HL-60/S4 treated with phorbol 12-myristate 13-acetate at 8.2 ng/mL for 4 days and 3 days (cell line): ENCODE results near the gene FGGY.
"Not testable (repeated sequence)": the region's sequence is repeated elsewhere in the genome, so short reads cannot be mapped to it uniquely, and the experiment has no call there.

Experiments used
- in situ Hi-C: fragments of 300-500 bp; cut with MboI; formaldehyde crosslinking; loops from 2 replicates; pipeline ENCODE4 v1.15.0; 2022; ENCODE audit warnings: low sequenced_read_pairs

FGGY gene, protein sequence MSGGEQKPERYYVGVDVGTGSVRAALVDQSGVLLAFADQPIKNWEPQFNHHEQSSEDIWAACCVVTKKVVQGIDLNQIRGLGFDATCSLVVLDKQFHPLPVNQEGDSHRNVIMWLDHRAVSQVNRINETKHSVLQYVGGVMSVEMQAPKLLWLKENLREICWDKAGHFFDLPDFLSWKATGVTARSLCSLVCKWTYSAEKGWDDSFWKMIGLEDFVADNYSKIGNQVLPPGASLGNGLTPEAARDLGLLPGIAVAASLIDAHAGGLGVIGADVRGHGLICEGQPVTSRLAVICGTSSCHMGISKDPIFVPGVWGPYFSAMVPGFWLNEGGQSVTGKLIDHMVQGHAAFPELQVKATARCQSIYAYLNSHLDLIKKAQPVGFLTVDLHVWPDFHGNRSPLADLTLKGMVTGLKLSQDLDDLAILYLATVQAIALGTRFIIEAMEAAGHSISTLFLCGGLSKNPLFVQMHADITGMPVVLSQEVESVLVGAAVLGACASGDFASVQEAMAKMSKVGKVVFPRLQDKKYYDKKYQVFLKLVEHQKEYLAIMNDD

DNA sequence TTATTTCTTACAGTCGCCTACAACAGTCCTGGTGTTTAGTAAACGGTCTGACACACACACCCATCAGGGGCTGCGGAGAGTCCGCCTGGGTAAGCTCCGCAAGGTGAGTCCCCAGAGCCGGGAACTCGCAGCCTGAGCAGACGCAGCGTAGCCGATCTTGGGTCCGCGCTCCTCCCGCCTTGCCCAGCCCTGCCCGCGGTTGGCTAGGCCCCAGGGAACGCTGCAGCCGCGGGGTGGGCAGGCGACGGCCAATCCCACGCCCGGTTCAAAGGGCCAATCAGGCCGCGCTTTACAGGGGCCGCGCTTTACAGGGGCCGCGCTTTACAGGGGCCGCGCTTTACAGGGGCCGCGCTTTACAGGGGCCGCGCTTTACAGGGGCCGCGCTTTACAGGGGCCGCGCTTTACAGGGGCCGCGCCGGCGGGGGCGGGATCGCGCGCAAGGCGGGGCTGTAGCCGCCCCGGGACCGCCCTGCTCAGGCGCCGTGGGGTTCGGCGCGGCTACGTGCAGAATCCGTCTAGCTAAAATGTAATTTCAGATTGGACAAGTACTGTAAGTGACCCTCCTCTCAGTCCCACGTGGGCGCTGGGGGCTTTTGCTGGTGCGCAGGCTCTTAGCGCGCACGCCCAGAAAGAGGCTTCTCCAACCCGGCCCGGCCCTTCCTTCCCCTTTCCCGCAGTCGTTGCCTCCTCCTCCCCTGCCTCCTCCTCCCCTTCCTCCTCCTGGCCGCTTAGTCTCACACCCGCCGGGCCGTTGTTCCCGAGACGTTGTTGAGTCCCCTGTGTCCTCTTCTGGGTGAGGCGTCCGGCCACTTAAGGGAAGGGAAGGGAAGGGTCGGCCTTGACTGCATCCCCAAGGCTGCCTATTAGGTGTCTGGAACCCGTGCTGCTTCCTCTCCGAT, at the start of gene FGGY:
Gene FGGY (plus strand): TSS at position 737 of the 899 bp plus-strand sequence. CDS start 24,456 bp downstream, outside the sequence.
- in situ Hi-C loops = loop anchor here (10.0 kb wide), 1 partner anchor 398 kb away; no protein-coding TSS in a partner anchor

DNA sequence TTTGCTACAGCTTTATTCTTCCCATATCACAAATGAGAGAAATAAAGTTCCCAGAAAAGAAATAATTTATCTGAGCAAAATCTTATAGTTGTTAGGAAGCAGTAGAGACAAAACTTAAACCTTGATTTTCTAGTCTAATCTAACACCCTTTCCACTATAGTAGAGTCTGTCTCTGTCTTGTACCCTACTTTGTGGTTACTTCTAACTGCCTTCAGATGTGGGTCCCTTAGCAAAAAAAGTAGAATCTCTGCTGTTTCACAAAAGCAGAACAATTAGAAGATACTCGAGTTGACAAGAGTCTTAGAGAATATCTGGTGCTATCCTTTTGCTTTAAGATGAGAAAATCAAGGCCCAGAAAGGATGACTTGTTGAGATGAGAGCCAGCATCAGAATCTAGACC, 48.1 kb upstream of the FGGY start:
- in situ Hi-C loops = no loop called here

DNA sequence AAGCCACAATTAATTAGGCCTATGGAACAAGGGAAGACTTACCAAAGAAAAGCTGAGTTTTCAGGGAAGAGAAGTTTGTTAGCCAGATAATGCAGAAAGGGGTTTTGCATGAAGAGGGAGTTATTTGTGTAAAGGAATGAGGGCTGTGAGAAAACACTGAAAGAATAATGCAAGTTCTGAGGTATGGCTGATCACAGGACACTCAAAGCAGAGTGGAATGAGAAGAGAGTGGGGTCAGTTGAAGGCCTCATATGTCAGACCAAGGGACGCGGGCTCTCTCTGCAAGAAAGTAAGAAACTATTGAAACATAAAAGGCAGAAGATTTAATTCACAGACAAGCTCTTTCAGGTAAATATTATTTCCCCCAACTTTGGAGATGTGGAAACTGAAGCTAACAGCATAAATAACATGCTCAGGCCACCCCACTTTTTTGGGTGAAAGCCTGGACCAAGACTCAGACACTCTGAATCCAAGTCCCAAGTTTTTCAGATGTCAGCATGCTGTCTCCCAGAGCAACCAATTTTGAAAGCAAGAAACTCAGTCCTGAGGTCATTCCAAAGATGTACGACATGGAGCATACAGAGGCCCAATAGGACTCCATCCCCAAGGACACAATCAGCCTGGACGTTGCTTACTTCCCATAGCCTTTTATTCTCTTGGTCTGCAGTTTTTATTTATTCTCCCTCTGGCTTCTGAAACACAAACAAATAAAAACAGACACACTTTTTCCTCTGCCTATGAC, 47.3 kb upstream of the FGGY start:
- in situ Hi-C loops = no loop called here

DNA sequence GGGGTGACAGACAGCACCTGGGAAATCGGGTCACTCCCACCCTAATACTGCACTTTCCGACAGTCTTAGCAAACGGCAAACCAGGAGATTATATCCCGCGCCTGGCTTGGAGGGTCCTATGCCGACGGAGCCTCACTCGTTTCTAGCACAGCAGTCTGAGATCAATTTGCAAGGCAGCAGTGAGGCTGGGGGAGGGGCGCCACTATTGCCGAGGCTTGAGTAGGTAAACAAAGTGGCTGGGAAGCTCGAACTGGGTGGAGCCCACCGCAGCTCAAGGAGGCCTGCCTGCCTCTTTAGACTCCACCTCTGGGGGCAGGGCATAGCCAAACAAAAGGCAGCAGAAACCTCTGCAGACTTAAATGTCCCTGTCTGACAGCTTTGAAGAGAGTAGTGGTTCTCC, 45.8 kb upstream of the FGGY start:
- in situ Hi-C loops = not testable (repeated sequence)

DNA sequence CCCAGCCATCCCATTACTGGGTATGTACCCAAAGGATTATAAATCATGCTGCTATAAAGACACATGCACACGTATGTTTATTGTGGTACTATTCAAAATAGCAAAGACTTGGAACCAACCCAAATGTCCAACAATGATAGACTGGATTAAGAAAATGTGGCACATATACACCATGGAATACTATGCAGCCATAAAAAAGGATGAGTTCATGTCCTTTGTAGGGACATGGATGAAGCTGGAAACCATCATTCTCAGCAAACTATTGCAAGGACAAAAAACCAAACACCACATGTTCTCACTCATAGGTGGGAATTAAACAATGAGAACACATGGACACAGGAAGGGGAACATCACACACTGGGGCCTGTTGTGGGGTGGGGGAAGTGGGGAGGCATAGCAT, 40.5 kb upstream of the FGGY start:
- in situ Hi-C loops = not testable (repeated sequence)

DNA sequence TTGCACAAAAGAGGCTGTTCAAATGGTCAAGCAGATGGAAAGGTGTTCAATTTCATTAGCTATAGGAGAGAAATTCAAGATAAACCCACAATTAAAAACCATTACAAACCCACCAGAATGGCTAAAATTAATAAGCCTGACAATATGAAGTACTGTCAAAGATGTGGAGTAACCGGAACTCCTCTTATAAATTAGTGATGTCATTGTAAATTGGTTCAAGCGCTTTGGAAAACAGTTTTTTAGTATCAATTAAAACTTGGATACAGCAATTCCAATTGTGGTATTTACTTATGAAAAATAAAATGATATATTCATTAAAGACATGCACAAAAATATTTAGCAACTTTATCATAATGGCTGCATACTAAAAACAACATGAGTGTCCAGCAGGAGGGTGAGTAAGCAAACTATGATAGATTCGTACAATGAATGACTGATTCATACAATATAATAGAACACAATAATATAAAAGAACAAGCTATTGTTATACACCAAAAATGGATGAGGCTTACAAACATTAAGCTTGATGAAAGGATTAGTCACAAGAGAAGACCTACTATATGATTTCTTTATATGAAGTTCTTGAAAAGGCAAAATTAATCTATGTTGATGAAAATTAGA, 38.4 kb upstream of the FGGY start:
- in situ Hi-C loops = no loop called here

DNA sequence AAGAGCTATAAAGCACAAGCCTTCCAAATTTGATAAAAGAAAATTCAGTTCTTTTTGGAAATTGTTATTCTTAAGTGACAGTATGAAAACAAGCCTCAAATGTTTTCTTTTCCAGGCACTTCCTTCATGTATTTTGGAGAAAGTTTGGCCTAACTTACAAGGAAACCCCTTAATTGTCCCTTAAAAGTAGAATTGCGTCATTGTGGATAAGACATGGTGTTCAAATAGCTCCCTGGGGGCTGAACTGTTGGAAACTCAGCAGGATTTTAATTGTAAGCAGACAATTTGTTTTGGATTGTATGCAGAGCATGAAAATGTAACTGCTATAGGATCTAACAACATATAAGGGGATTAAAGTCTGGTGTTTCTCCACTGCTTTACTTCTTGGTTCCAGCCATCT, 35.4 kb upstream of the FGGY start:
- in situ Hi-C loops = no loop called here

DNA sequence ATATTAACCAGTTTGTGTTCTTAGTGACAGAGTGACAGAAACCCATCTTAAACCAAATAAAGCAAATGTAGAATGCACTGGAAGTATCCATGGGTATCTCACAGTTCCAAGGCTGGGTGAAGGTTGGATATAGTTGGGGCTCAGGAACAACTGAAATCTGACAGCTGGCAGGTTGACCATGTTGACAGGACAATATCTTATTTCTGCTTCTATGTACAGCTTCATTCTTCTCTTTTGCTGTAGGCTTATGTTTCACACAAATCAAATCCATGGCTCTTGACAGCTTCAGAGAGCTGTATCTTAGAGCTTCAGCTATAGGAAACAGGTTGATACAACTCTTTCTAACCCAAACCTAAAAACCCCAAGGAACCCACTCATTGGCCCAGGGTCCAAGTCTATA, 34.3 kb upstream of the FGGY start:
- in situ Hi-C loops = no loop called here

DNA sequence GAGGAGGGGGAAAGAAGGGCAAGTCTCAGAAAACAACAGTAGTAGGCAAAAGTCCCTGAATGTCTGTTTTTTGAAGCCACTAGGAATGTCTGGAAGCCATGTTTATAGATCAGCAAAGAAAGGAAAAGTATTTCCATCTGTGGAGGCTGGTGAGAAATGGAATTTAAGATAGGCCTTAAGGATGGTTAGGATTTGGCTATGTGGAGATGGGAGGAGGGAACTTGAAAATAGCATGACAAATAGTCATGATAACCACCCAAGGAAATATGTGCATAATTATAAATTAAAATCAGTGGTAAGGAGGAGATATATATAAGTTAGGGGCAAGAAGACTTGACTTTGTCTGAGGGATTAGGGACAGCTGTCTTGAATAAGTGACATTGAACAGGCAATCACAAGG, 33.8 kb upstream of the FGGY start:
- in situ Hi-C loops = no loop called here

DNA sequence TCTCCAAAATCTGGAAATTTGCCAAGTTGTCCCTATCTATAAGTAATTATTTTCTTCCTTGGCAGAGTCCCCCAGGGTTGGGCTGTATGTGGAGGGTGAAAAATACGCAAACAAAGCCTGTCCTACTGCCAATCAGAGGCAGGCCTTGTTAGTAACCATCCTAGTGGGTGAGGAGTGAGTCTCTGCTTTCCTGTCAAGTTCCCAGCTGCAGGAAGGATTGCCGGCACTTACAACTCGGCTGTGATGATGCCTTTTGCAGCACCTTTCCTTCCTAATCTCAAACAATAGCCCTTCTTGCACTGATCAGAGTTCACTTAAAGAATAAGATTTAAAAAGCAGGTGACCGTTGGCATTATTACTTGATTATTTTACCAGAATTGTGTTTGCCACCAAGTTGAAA, 31.3 kb upstream of the FGGY start:
- in situ Hi-C loops = no loop called here

DNA sequence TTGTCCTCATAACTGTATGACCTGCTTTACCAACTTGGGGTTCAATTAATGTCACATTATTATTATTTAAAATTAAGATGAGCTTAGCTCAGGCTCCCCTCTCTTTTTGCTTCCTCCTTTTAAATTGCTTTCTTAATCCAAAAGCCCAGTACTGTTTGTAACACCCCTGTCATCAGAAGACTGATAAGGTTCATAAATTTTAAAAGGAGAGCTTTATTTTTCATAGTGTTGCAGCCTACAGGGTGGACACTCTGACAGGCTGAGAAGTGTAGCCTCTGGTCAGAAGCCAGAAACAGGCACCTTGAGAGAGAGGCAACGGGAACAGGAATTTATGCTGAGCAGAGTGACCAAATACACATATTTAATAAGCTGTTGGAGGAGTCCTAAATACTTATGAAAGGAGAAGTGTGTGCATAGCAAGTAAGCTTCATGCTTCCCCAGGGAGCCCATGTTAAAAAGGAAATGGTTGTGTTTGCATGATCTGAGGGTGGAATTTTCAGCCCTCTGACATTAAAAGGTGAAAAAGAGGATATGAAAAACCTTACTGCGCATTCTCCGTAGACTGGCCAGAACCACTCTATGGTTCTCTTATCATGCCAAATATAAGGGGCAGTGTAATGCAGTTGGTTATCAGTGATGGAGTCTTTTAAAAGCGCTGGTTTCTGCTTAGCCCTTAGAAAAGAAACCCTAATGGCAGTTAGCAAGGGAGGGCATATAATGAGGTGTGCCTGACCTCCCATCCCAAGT, 30.5 kb upstream of the FGGY start:
- in situ Hi-C loops = no loop called here

DNA sequence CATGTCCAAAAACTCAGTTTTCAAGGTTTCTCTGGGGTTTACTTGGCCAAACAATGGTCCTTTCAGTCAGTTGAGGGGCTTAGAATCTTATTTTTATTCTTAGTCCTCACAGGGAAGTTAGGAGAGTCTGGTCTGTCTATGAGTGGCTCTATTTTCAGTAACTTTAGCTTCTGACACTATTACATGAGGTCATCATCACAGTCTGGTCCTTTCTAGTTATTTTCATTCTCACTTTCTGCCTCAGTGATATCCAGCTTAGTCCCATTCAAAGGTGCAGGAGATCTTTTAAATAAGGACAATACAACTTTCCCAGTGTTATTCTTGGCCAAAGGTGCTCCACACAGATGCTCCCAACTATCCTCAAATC, 30.0 kb upstream of the FGGY start:
- in situ Hi-C loops = no loop called here

DNA sequence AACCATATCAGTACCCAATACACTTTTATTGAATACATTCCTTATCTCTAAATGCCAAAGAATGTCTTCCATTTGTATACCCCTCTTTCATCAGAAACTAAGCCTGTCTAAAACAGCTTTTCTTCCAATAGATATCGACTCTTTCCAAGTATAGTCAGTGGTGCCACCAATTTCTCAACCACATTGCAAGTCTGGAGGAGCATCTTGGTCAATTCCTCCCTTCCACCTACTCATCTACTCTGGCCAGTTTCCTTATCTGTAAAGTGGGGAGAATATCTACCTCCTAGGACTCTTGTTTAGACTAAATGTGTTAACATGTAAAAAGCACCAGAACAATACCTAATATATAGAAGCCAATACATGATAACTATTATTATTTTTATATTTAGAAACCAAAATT, 28.5 kb upstream of the FGGY start:
- in situ Hi-C loops = no loop called here

DNA sequence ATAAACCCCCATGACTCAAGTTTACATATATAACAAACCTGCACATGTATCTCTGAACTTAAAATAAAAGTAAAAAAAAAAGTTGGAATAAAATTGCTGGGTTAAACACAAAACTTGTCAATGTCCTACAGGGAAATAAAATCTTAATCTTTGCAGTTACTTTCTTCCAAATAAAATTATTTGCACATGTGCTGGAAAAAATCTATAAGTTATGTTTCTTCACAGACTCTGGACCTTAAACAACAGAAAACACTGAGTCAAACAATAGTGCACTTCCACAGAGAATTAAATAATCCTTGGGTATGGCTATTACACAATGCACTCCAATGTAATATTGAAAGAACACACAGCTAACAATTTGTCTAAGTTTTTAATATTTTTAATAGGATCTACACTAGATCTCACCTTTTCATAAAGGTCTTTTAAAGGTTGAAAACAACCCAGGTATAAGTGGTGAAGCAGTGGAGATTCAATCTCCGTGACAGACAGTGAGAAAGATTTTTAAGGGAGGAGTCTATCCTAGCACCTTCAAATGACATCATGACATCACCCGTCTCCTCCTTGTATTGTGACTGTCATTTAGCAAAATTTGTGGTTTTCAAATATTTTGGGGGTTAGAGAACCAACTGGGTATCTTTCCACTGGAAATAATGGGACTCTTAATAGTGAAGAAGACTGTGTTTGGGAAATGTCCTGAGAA, 25.2 kb upstream of the FGGY start:
- in situ Hi-C loops = no loop called here

DNA sequence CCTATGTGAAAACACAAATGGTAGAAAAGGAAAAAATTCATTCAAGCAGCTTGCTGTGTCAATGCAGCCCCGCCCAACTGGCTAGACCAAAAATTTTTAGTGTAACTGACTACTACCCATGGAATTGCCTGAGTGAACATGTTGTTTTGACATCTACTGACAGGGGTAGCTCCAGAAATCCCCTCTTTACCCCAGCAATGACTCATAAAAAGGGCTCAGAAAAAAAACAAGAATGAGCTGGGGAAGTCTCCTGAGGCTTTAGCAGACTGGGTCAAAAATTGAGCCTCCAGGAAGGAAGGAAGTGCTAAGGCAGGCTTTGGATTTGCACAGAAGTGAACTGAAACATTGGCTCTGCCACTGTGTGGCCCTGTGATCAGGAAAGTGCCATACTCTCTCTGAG, 24.4 kb upstream of the FGGY start:
- in situ Hi-C loops = no loop called here

DNA sequence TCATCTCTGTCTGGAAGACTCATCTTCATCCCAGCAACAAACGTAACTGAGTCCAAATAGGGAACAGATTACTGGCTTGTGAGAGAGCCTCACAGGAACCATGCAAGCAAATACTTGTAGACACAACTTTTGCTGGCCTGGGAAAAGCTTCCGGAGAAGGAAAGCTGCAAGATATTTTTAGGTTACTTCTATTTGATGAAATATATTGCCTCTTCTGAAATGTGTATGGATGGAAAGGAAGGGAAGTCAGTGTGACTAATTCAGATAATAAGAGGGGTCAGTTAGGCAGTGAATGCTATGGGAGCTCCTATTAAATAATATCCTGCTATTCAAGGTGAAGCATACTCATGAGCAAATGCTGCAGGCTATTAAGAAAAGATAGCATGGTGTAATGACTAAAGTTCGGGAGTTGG, 20.4 kb upstream of the FGGY start:
- in situ Hi-C loops = no loop called here

DNA sequence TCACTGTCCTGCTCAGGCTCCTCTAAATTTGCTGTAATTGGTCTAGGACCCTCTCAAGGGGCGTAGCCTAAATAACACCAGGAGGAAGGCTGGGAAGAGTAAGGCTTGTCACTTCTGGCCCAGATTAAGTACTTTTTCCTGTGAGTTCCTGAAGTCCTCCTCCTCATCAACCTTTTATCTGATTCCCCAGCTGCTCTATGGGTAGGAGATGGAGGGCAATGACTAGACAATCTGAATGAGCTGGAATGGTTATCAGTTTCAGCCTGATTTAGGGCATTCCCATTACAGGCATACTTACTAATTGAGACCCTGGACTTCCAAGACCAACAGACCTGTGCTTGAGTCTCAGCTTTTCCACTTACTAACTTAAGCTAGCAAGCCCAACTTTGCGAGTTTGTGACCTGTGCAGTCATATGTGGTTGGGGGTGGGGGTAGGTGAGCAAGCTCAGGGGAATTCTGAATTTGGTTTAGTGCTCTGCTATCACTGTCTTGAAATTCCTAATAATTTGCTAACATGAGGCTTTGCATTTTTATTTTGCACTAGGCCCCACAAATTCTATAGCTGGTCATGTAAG, 18.0 kb upstream of the FGGY start:
- in situ Hi-C loops = no loop called here

DNA sequence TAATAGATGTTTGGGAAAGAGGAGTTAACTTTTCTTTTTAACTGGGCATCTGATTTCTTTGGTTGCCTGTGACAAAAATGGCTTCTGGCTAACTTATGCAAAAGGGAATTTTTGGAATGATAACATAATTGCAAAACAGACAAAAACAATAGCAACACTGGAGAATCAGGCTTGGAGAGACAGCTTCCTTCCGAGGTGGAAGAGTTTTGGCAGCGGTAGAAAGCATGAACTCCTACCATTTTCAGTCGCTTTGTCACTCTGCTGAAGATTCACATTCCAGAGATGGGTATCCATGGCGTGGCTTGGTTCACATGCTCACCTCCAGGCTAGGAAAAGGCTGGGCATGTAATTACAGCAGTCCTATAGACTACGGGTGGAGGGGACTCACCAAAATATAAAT, 17.2 kb upstream of the FGGY start:
- in situ Hi-C loops = no loop called here

DNA sequence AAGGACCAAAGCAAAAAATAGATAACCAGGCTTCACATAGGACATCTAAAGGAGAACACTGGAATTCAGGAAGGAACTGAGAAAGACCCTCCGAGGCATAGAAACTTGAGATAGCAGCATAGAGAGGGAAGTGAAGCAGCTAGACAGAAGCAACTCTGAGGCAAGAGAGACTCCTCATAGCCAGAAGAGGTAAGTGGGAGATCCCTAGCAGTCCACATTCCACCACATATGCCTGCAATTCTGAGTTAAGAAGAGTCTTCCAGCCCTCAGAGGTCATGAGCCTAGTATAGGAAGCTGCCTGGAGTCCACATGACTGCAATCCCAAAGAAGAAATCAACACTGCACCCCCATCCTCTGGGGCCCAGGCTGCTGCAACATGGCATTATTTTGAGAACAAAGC, 13.9 kb upstream of the FGGY start:
- in situ Hi-C loops = no loop called here
